ENCODE data around the gene KLRF1.
"Not testable (repeated sequence)": the region's sequence is repeated elsewhere in the genome, so short reads cannot be mapped to it uniquely, and the experiment has no call there.

Gene KLRF1

GRCh38 chr12:9876120-9876519, 48.8 kb downstream of the KLRF1 start:
- H2AK5ac ChIP-seq (ENCODE audit: low read length, severe bottlenecking); H3K36me3 ChIP-seq (ENCODE audit: control insufficient read depth in 1 of 2, insufficient read depth in 2 of 2, low read depth in 1 of 2, low read length in 2 of 2); H3K14ac ChIP-seq (ENCODE audit: low read length in 2 of 2); H2BK12ac ChIP-seq (ENCODE audit: low read length in 2 of 2); H2AFZ ChIP-seq (ENCODE audit: low read depth, low read length); H3K27me3 ChIP-seq (ENCODE audit: control insufficient read depth in 1 of 2, insufficient read depth in 1 of 2, low read length in 2 of 2); H2BK15ac ChIP-seq (ENCODE audit: low read depth, poor library complexity, severe bottlenecking); H4K8ac ChIP-seq (ENCODE audit: low read length); H2BK5ac ChIP-seq (ENCODE audit: low read depth, low read length, poor library complexity, severe bottlenecking); H3K23ac ChIP-seq (ENCODE audit: low read length in 2 of 2); H3K9me3 ChIP-seq (ENCODE audit: control insufficient read depth, low read length); H3K4me1 ChIP-seq (ENCODE audit: control insufficient read depth, insufficient read depth, low read depth, low read length); H3K18ac ChIP-seq (ENCODE audit: low read depth in 1 of 2, low read length in 2 of 2); H3K27ac ChIP-seq (ENCODE audit: low read length, poor library complexity, severe bottlenecking); H4K91ac ChIP-seq (ENCODE audit: low read length); DNase-seq; H3K9ac ChIP-seq (ENCODE audit: low read length); H3K4ac ChIP-seq (ENCODE audit: low read depth in 1 of 2, low read length in 2 of 2); H3K4me3 ChIP-seq (ENCODE audit: insufficient read depth in 1 of 2, low read depth in 1 of 2, low read length in 2 of 2); H3K79me1 ChIP-seq (replicated peaks; ENCODE audit: low read length, poor library complexity, severe bottlenecking); H3K4me2 ChIP-seq (ENCODE audit: low read length, poor library complexity, severe bottlenecking); H2BK120ac ChIP-seq (ENCODE audit: low read depth, low read length): not testable (repeated sequence)
- WGBS: 97% methylated on average over 25 of the region's 26 CpGs

- H4K91ac ChIP-seq (ENCODE audit: low read length): no peak overlapping the region
- H2AK5ac ChIP-seq (ENCODE audit: low read length, severe bottlenecking): no peak overlapping the region
- H3K14ac ChIP-seq (ENCODE audit: low read length in 2 of 2): no peak overlapping the region
- no peak overlapping the region for H3K4me2 ChIP-seq (ENCODE audit: low read length, poor library complexity, severe bottlenecking)
- H2BK15ac ChIP-seq (ENCODE audit: low read depth, poor library complexity, severe bottlenecking): no peak overlapping the region
- no peak overlapping the region for H2AFZ ChIP-seq (ENCODE audit: low read depth, low read length)
- H2BK5ac ChIP-seq (ENCODE audit: low read depth, low read length, poor library complexity, severe bottlenecking): no peak overlapping the region
- H3K27me3 ChIP-seq (ENCODE audit: control insufficient read depth in 1 of 2, insufficient read depth in 1 of 2, low read length in 2 of 2): no peaks in the 10 kb centered on the region
- H3K9ac ChIP-seq (ENCODE audit: low read length): no peak overlapping the region
- H3K23ac ChIP-seq (ENCODE audit: low read length in 2 of 2): no peak overlapping the region
- no peaks in the 10 kb centered on the region for H3K4me1 ChIP-seq (ENCODE audit: control insufficient read depth, insufficient read depth, low read depth, low read length)
- no peaks in the 10 kb centered on the region for H3K79me1 ChIP-seq (replicated peaks; ENCODE audit: low read length, poor library complexity, severe bottlenecking)
- no peak overlapping the region for H4K8ac ChIP-seq (ENCODE audit: low read length)
- no peak overlapping the region for H2BK12ac ChIP-seq (ENCODE audit: low read length in 2 of 2)
- no peaks in the 10 kb centered on the region for H3K36me3 ChIP-seq (ENCODE audit: control insufficient read depth in 1 of 2, insufficient read depth in 2 of 2, low read depth in 1 of 2, low read length in 2 of 2)
- 83% methylated on average over 4 of the region's 4 CpGs for WGBS
- H3K18ac ChIP-seq (ENCODE audit: low read depth in 1 of 2, low read length in 2 of 2): no peak overlapping the region
- no peak overlapping the region for H3K27ac ChIP-seq (ENCODE audit: low read length, poor library complexity, severe bottlenecking)
- no peak overlapping the region for H3K4me3 ChIP-seq (ENCODE audit: insufficient read depth in 1 of 2, low read depth in 1 of 2, low read length in 2 of 2)
- no peak overlapping the region for H3K4ac ChIP-seq (ENCODE audit: low read depth in 1 of 2, low read length in 2 of 2)
- H3K9me3 ChIP-seq (ENCODE audit: control insufficient read depth, low read length): no peaks in the 10 kb centered on the region
- DNase-seq: no peak
- H2BK120ac ChIP-seq (ENCODE audit: low read depth, low read length): no peak overlapping the region
Observed at GRCh38 chr12:9880532-9881078, 53.3 kb downstream of the KLRF1 start.

DNA sequence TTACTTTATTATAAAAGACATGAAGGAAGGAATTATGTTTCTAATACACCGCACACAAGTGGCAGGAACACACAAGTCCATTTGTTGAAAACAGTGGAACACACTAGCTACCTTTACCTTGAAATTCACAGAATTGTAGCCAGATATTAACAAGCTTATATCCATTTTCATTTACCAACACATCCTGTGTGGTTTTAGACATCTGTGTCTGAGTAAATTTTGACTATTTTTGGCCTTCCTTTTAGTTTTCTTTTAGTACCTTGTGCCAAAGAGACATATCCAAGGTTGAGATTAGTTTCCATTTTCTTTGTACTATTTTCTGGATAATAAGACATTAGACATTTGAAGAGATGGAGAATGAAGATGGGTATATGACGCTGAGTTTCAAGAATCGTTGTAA, 54.0 kb downstream of the KLRF1 start, which contains the start of gene KLRF2:
Gene KLRF2 (plus strand): TSS at position 244 of the 400 bp plus-strand sequence. CDS start 107 bp downstream, at position 351.
- no peak within 1 kb of the TSS for H2BK5ac ChIP-seq (ENCODE audit: low read depth, low read length, poor library complexity, severe bottlenecking)
- no peak within 1 kb of the TSS for H3K4ac ChIP-seq (ENCODE audit: low read depth in 1 of 2, low read length in 2 of 2)
- no peak within 1 kb of the TSS for H3K4me2 ChIP-seq (ENCODE audit: low read length, poor library complexity, severe bottlenecking)
- no peak within 1 kb of the TSS for H2BK12ac ChIP-seq (ENCODE audit: low read length in 2 of 2)
- H4K91ac ChIP-seq (ENCODE audit: low read length): no peak within 1 kb of the TSS
- no peaks in the 10 kb centered on the region for H3K36me3 ChIP-seq (ENCODE audit: control insufficient read depth in 1 of 2, insufficient read depth in 2 of 2, low read depth in 1 of 2, low read length in 2 of 2)
- H2AFZ ChIP-seq (ENCODE audit: low read depth, low read length): no peak within 1 kb of the TSS
- H3K27me3 ChIP-seq (ENCODE audit: control insufficient read depth in 1 of 2, insufficient read depth in 1 of 2, low read length in 2 of 2): no peaks in the 10 kb centered on the region
- no peak within 1 kb of the TSS for H2BK15ac ChIP-seq (ENCODE audit: low read depth, poor library complexity, severe bottlenecking)
- H2AK5ac ChIP-seq (ENCODE audit: low read length, severe bottlenecking): no peak within 1 kb of the TSS
- 100% methylated on average over 3 of the region's 3 CpGs for WGBS
- no peaks in the 10 kb centered on the region for H3K4me1 ChIP-seq (ENCODE audit: control insufficient read depth, insufficient read depth, low read depth, low read length)
- no peak within 1 kb of the TSS for H3K18ac ChIP-seq (ENCODE audit: low read depth in 1 of 2, low read length in 2 of 2)
- DNase-seq: no peak
- H3K9ac ChIP-seq (ENCODE audit: low read length): no peak within 1 kb of the TSS
- H4K8ac ChIP-seq (ENCODE audit: low read length): no peak within 1 kb of the TSS
- no peak within 1 kb of the TSS for H3K4me3 ChIP-seq (ENCODE audit: insufficient read depth in 1 of 2, low read depth in 1 of 2, low read length in 2 of 2)
- H3K27ac ChIP-seq (ENCODE audit: low read length, poor library complexity, severe bottlenecking): no peak within 1 kb of the TSS
- no peak within 1 kb of the TSS for H3K23ac ChIP-seq (ENCODE audit: low read length in 2 of 2)
- H3K9me3 ChIP-seq (ENCODE audit: control insufficient read depth, low read length): no peaks in the 10 kb centered on the region
- no peak within 1 kb of the TSS for H2BK120ac ChIP-seq (ENCODE audit: low read depth, low read length)
- H3K79me1 ChIP-seq (replicated peaks; ENCODE audit: low read length, poor library complexity, severe bottlenecking): no peaks in the 10 kb centered on the region
- no peak within 1 kb of the TSS for H3K14ac ChIP-seq (ENCODE audit: low read length in 2 of 2)

DNA sequence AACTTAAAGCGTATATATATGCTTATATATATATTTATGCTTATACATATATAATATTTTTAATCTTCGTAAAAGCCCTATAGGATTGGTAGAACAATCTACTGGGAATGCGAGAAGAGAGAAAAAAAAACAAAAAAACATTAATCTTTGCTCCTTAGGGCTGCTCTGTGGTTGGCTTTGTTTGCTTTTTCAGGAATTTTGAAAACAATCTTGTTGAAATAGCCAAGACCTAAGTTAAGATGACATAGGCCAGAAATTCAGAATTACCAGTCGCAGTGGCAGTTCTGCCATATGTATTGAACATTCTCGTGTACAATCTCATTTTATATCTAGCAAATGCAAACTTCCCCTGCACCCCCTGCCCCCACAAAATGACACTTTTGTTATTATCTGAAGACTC, 54.7 kb downstream of the KLRF1 start:
- Histone ChIP-seq H2AK5ac (ENCODE audit: low read length, severe bottlenecking) (no peak overlapping the region), H2BK5ac (ENCODE audit: low read depth, low read length, poor library complexity, severe bottlenecking) (no peak overlapping the region), H2AFZ (ENCODE audit: low read depth, low read length) (no peak overlapping the region), H3K23ac (ENCODE audit: low read length in 2 of 2) (no peak overlapping the region), H3K9ac (ENCODE audit: low read length) (no peak overlapping the region), H3K36me3 (ENCODE audit: control insufficient read depth in 1 of 2, insufficient read depth in 2 of 2, low read depth in 1 of 2, low read length in 2 of 2) (no peaks in the 10 kb centered on the region), H3K4ac (ENCODE audit: low read depth in 1 of 2, low read length in 2 of 2) (no peak overlapping the region), H3K4me2 (ENCODE audit: low read length, poor library complexity, severe bottlenecking) (no peak overlapping the region), H2BK12ac (ENCODE audit: low read length in 2 of 2) (no peak overlapping the region), H3K14ac (ENCODE audit: low read length in 2 of 2) (no peak overlapping the region), H3K4me3 (ENCODE audit: insufficient read depth in 1 of 2, low read depth in 1 of 2, low read length in 2 of 2) (no peak overlapping the region), H2BK120ac (ENCODE audit: low read depth, low read length) (no peak overlapping the region), H4K8ac (ENCODE audit: low read length) (no peak overlapping the region), H3K9me3 (ENCODE audit: control insufficient read depth, low read length) (no peaks in the 10 kb centered on the region), H2BK15ac (ENCODE audit: low read depth, poor library complexity, severe bottlenecking) (no peak overlapping the region), H4K91ac (ENCODE audit: low read length) (no peak overlapping the region), H3K18ac (ENCODE audit: low read depth in 1 of 2, low read length in 2 of 2) (no peak overlapping the region), H3K27me3 (ENCODE audit: control insufficient read depth in 1 of 2, insufficient read depth in 1 of 2, low read length in 2 of 2) (no peaks in the 10 kb centered on the region), H3K27ac (ENCODE audit: low read length, poor library complexity, severe bottlenecking) (no peak overlapping the region), H3K4me1 (ENCODE audit: control insufficient read depth, insufficient read depth, low read depth, low read length) (no peaks in the 10 kb centered on the region), H3K79me1 (replicated peaks; ENCODE audit: low read length, poor library complexity, severe bottlenecking) (no peaks in the 10 kb centered on the region)
- WGBS: 89% methylated on average over 3 of the region's 5 CpGs
- DNase-seq: no peak

All from mesenchymal stem cell (in vitro differentiated cells and primary cell).